GM13977 (cell line): ENCODE results near the gene NOL4L.

ENCODE experiments used
- DNase-seq: peaks from one replicate; pipeline ENCODE4 v3.0.0; 2012; ENCODE audit warnings: low spot score
- in situ Hi-C: fragments of 300-500 bp; cut with MboI; formaldehyde crosslinking; loops from one replicate; pipeline ENCODE4 v1.12.0; 2022; ENCODE audit warnings: low sequenced_read_pairs, low pct_unique_long_range_greater_than_20kb, mixed read lengths, inconsistent platforms; ENCODE audit not compliant: unreplicated experiment
- TF ChIP-seq, protein P1 (sequence below): IDR thresholded peaks from 2 replicates; pipeline ENCODE4 v1.5.1; 2012; ENCODE audit warnings: mild to moderate bottlenecking, control low read depth; ENCODE audit not compliant: insufficient read depth; ENCODE audit errors: extremely low read depth, missing control alignments

Gene NOL4L

DNA sequence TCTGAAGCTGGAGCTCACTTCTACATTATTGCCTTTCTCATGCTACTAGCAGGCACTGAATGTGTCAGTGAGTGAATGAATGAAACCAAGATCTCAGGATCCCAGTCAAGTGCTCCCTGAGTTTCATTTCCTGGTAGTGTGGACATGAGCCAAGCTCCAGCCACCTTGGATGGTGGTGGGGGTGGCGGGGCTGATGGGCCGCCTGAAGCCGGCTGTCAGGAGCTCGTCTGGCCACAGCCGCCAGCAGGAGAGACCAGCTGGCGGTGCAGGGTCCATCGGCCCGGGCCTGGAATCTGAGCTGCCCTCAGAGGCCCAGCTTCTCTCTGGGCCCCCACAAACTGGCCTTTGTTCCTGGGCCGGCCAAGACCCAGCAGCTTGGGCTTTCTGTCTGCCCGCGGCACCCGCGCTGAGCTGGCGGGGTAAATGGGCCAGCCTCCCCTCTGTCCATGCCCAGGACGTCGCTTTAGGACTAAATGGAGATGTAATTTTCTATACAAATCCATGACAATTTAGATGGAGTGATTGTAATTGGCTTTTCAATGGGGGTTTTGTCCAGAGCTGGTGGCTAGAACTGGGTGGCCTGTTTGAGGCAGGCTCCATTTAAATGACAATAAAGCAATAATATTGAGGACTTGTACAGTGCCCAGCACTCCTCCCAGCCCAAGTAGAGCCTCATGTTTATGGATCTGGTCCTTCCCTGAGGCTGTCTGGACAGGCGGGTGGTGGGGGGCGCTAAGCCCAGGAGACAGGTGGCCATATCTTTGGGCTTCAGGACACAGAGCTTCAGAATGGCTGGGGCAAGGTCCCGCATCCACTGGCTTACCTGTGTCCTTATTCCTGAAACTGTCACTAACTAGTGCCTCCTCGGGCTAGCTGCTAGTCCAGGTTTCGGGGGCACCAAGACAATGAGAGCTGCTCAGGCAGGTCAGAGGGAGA, 43.5 kb downstream of the NOL4L start:
- TF ChIP-seq, protein P1, sequence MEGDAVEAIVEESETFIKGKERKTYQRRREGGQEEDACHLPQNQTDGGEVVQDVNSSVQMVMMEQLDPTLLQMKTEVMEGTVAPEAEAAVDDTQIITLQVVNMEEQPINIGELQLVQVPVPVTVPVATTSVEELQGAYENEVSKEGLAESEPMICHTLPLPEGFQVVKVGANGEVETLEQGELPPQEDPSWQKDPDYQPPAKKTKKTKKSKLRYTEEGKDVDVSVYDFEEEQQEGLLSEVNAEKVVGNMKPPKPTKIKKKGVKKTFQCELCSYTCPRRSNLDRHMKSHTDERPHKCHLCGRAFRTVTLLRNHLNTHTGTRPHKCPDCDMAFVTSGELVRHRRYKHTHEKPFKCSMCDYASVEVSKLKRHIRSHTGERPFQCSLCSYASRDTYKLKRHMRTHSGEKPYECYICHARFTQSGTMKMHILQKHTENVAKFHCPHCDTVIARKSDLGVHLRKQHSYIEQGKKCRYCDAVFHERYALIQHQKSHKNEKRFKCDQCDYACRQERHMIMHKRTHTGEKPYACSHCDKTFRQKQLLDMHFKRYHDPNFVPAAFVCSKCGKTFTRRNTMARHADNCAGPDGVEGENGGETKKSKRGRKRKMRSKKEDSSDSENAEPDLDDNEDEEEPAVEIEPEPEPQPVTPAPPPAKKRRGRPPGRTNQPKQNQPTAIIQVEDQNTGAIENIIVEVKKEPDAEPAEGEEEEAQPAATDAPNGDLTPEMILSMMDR = no peak
- no peak for DNase-seq
- in situ Hi-C loops = loop anchor here (25.0 kb wide), 1 partner anchor 246 kb away; no protein-coding TSS in a partner anchor

DNA sequence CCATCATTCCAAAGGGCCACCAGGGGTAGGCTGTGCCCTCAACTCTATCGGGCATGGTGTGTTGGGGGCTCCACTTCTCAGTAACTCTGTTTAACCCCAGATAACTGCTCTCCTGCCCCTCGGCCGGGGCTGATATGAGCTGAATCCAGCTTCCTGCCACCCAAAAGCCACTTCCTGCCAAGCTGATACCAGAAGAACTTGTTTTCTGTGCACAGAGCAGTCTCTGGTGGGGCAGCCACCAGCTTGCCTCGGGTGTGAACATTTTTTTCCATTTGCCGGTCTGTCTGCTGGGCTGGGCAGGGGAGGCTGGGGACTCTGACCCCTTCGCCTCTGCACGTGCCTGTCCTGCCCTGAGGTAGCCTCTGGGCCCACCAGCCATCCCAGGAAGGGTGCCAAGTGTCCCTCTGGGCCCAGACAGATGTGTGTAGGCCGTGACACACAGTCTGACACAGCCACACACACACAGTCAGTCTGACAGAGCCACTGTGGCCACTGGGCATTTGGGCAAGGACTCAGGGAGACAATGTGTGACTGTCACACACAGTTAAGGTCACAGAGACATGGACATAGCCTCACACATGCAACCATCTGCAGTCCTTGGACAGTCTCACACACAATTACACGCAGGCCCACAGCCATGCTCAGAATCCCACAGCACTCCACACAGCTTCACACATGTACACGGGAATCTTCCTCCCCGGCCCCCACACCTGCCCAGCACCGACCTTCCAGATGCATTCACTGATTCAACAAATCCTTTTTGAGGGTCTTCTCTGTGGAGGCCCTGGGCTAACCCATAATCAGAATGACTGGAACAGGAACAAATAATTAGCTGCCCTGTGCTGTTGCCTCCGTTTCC, 45.1 kb downstream of the NOL4L start:
- peak; percentile 54 for DNase-seq
- TF ChIP-seq, protein P1 = no peak
- in situ Hi-C loops = loop anchor here (25.0 kb wide), 1 partner anchor 247 kb away; no protein-coding TSS in a partner anchor

GRCh38 chr20:32539026-32539816, 45.9 kb downstream of the NOL4L start:
- no peak for DNase-seq
- in situ Hi-C loops = loop anchor here (25.0 kb wide), 1 partner anchor 248 kb away; no protein-coding TSS in a partner anchor
- TF ChIP-seq, protein P1 = no peak

GRCh38 chr20:32538526-32538939, 46.6 kb downstream of the NOL4L start:
- TF ChIP-seq, protein P1 = no peak
- DNase-seq = no peak
- in situ Hi-C loops = loop anchor here (25.0 kb wide), 1 partner anchor 249 kb away; no protein-coding TSS in a partner anchor

GRCh38 chr20:32537657-32538525, 47.2 kb downstream of the NOL4L start:
- in situ Hi-C loops = loop anchor here (25.0 kb wide), 1 partner anchor 249 kb away; no protein-coding TSS in a partner anchor
- no peak for DNase-seq
- TF ChIP-seq, protein P1 = no peak
